NCI-H2227 (cell line): ENCODE results near the gene WDR37.

Experiments
- DNase-seq: peaks from one replicate; lab custom pipeline; 2025; ENCODE audit not compliant: unreplicated experiment; lab: John Stamatoyannopoulos, UW

The WDR37 gene

DNA sequence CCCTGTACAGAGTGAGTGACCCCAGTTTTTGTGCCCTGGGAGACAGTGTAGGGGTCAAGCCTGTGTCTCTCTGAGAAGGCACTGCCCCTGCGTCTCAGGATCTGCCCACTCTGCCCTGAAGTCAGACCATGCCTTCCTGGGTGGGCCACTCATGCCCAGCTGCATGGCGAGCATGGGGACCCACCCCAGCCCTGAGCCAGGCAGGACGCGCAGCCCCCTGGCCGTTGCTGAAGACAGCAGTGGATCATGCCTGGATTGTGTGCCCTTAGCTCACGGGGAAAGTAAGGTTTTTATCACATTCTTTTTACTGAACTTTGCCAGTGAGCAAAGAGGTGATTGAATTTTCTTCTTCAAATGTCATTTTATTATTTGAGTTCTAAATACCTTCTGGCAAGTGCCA lies 66.2 kb downstream of the WDR37 start:
- no peak for DNase-seq

GRCh38 chr10:1123198-1123597 lies 67.0 kb downstream of the WDR37 start:
- DNase-seq = no peak

DNA sequence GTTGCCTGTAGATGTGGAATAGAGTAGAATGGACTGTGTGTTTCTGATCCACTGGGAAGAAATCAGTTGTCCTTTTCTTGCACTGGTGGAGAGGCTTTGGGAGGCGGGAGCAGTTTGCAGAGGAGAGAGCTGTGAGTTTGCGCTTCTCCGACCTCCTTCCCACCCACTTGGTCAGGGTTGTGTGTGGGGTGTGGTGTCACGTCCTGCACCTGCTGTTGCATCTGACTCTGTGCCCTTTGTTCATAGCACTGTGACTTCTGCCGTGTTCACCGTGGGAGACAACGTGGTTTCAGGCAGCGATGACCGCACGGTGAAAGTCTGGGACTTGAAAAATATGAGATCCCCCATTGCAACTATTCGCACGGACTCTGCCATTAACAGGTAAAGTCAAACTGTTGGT lies 67.8 kb downstream of the WDR37 start:
- DNase-seq = no peak

GRCh38 chr10:1124796-1125195 lies 68.6 kb downstream of the WDR37 start:
- no peak for DNase-seq

GRCh38 chr10:1126461-1126860 lies 70.3 kb downstream of the WDR37 start:
- DNase-seq = no peak

DNA sequence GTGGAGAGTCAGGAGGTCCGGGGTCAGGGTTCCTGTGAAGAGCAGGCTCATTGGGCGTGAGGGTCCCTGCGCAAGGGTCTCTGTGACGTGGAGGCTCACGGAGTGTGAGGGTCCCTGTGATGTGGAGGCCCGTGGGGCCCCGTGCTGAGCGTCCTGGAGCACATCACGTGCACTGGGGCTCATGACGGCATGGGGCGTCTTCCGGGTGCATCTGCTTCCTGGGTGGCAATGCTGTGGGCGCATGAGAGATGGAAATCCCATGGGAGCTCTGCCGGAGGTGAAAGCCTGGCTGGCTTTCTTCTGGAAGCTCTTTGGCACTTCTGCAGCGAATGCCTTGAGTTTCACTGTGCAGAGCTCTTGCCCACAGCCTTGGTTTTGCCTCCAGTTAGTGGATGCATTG lies 71.4 kb downstream of the WDR37 start:
- DNase-seq = no peak

GRCh38 chr10:1128115-1128514 lies 71.9 kb downstream of the WDR37 start:
- no peak for DNase-seq

DNA sequence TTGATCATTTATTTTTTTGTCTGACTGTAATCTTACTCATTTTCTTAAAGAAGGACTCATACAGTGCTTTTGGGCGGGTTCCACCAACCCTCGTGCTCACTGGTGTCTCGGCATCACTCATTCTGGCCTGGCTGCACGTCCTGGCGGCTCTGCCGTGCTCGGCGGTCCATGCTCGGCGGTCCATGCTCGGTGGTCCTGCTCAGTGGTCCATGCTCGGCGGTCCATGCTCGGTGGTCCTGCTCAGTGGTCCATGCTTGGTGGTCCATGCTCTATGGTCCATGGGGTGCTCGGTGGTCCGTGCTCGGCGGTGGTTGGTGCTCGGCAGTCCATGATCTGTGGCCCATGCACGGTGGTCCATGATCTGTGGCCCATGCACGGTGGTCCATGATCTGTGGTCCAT lies 72.5 kb downstream of the WDR37 start:
- DNase-seq = no peak

DNA sequence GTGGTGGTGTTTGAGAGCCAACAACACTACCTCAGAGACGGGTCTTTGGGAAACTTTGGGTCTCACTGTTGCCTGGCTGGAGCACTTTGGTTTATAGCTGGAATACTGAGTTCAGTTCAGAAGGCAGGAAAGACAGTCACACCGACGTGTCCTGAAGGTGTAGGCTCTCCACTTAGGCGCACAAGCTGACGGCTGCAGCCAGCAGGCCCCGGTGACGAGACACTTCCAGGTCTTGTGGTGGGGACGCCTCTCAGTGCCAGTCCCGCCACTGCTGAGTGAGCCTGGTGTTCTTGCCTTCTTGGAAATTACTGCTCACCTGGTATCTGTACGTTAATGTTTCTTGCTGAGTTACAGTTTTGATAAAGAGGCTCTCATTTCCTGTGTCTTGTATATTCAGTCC lies 74.0 kb downstream of the WDR37 start:
- DNase-seq = no peak

- DNase-seq = no peak
Observed at GRCh38 chr10:1130995-1131790, 75.0 kb downstream of the WDR37 start.

GRCh38 chr10:1132584-1132983 lies 76.4 kb downstream of the WDR37 start:
- no peak for DNase-seq

- DNase-seq = no peak
Observed at GRCh38 chr10:1133495-1134045, 77.4 kb downstream of the WDR37 start.

DNA sequence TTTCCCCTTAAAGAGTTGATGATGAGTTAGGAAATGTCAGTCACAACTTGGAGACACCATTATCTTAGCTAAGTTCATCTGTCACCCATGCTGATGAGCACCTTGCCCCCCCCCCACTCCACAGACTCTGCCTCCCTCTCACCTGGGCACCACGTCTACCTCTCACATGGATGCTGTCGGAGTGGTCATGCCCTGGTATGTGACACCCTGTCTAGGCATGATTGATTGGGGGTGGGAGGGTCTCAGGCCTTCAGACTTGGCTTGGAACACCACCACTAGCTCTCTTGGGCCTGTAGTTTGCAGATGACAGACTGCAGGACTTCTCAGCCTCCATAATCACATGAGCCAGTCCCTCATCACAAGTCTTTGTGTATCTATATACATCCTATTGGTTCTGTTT lies 78.0 kb downstream of the WDR37 start:
- DNase-seq = no peak

DNA sequence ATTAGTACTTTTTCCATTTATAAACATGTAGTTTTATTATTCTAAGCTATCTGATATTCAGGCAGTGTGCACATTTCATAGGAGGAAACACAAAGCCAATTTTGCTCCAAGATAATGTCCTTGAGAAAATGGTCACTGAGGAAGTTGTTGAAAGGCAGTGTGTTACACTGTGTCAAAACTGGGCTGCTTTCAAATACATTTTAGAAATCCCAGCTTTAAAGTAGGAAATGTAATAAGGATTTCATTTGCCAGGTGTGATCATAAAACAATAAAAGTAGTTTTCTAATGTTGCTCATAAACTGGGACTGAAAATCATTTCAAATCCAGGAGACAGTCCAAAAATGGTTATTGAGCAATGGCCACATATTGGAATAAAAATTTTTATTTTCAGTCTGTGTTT lies 80.1 kb downstream of the WDR37 start:
- no peak for DNase-seq

GRCh38 chr10:1137499-1138163 lies 81.4 kb downstream of the WDR37 start:
- no peak for DNase-seq

GRCh38 chr10:1138529-1138928 lies 82.3 kb downstream of the WDR37 start:
- DNase-seq = no peak

DNA sequence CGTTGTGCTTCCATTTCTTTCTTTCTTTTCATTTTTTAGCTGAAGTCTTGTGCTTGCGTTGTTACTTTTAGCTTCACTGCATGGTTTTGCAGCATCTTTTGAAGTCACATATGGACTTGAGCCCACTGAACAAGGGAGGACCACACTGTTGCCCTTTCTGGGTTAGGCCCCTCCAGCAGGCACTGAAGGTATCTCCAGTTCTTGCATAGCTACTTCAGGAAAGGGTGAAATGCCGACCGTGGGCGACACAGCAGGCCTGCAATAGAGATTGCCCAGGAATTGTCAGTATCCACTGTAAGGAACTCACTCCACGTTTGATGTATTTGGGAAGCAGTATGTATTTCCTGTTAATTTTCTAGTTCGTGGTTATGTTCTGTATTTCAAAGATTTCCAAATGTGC lies 85.1 kb downstream of the WDR37 start:
- DNase-seq = no peak

DNA sequence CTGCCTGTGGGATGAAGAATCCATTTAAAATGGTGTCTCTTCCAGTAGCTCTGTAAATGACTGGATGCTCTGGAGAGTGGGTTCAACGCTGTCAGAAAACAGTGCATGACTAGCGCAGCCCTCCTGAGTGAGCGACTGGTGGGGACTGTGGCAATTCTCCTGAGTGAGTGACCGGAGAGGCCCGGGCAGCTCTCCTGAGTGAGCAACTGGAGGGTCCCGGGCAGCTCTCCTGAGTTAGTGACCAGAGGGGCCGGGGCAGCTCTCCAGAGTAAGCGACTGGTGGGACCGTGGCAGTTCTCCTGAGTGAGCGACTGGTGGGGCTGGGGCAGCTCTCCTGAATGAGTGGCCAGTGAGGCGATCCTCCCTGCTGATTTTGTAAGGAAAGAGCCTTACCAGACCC lies 85.5 kb downstream of the WDR37 start:
- no peak for DNase-seq

DNA sequence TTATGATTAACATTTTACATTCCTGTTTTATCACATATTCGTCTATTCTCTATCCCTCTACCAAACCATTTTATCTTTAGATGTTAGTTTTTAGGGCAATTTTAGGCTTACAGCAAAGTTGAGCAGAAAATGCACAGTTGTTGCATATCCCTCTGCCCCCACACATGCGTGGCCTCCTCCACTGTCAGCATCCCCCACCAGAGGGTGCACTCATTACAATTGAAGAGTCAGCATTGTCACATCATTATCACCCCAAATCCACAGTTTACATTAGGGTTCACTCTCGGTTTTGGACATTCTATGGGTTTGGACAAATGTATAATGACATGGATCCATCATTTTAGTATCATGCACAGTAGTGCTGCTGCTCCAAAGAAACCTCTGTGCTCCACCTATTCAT lies 86.4 kb downstream of the WDR37 start:
- no peak for DNase-seq

- no peak for DNase-seq
Observed at GRCh38 chr10:1147810-1148209, 91.6 kb downstream of the WDR37 start.

- DNase-seq = no peak
Observed at GRCh38 chr10:1148855-1149605, 92.8 kb downstream of the WDR37 start.
